Measurements from ENCODE around the gene TEP1. TPM values are rescaled to one million over a fixed set of nuclear protein-coding genes. Genes with fewer than 3 reads are reported as not detected.

TEP1 gene
- total and polyA plus RNA-seq, 2 of the 13 experiments (the other 11 are each of a cell fraction or from before 2014, with no cell fraction given): 11.0 to 12.8 TPM

DNA sequence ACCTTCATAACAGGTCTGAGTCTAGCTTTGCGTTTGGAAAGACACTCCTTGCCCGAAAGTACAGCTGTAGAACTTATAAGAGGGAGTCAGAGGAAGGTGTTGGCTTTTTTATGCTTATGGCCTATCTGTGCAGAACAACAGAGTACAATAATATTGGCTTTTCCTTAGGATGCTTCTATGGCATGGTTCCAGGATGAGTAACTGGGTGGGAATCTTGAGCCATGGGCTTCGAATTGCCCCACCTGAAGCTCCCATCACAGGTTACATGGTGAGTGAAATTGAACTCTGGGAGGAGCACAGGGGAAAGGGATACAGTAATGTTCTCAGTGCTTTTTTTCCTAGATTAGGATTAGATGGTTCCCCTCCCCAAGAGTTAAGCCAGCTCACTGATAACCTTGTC, 56.9 kb downstream of the TEP1 start:
- TF ChIP-seq SAP130 (CRISPR knock-in tag; IDR thresholded peaks at IDR 0.05; ENCODE audit: low read depth) (no peak), CREB1 (IDR thresholded peaks at IDR 0.05) (no peak), CREB1 (CRISPR knock-in tag; IDR thresholded peaks at IDR 0.05) (no peak), FOXA1 (IDR thresholded peaks at IDR 0.05) (no peak), FOXA1 (CRISPR knock-in tag; IDR thresholded peaks at IDR 0.05) (no peak)
- TF ChIP-seq, protein P1, sequence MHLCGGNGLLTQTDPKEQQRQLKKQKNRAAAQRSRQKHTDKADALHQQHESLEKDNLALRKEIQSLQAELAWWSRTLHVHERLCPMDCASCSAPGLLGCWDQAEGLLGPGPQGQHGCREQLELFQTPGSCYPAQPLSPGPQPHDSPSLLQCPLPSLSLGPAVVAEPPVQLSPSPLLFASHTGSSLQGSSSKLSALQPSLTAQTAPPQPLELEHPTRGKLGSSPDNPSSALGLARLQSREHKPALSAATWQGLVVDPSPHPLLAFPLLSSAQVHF (CRISPR knock-in tag; IDR thresholded peaks at IDR 0.05): no peak
- TF ChIP-seq, protein P2, sequence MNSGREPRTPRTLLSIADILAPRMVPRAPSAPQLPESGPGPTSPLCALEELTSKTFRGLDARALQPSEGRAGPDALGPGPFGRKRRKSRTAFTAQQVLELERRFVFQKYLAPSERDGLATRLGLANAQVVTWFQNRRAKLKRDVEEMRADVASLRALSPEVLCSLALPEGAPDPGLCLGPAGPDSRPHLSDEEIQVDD (CRISPR knock-in tag; IDR thresholded peaks at IDR 0.05; ENCODE audit: borderline replicate concordance): no peak
- BruUV-seq (replicated peaks): TSS peak; percentile 30
- Histone ChIP-seq H3K36me3 (replicated peaks in 1 of 2; ENCODE audit: control insufficient read depth in 1 of 2, insufficient read depth in 2 of 2, low read length in 2 of 2) (peaks cover 14 to 67% of the 10 kb centered on the region in 2 experiments), H3K4me3 (replicated peaks in 1 of 3; ENCODE audit: insufficient read depth in 1 of 3, low read depth in 2 of 3, low read length in 3 of 3) (no peak overlapping the region), H2AFZ (ENCODE audit: low read length) (no peak overlapping the region), H3K27ac (ENCODE audit: extremely low read length, insufficient read depth, low read length) (no peak overlapping the region), H3K9me3 (ENCODE audit: low read length) (no peaks in the 10 kb centered on the region), H4K20me1 (ENCODE audit: insufficient read depth, low read length) (no peaks in the 10 kb centered on the region), H3K27me3 (ENCODE audit: control insufficient read depth in 1 of 2, insufficient read depth in 2 of 2, low read length in 2 of 2) (no peaks in the 10 kb centered on the region), H3K4me1 (ENCODE audit: insufficient read depth, low read length) (no peaks in the 10 kb centered on the region), H3K79me2 (ENCODE audit: insufficient read depth, low read length) (no peaks in the 10 kb centered on the region), H3K9ac (ENCODE audit: insufficient read depth, low read depth, low read length) (no peak overlapping the region), H3K4me2 (ENCODE audit: low read depth, low read length) (no peak overlapping the region)
- DNase-seq (ENCODE audit: low spot score) (no peak), FAIRE-seq (no peak), ATAC-seq (no peak)
- ChIA-PET POLR2A (interaction anchor here (2.1 kb wide), 1 partner anchor 13 kb away, joined by 6 read pairs; the partner anchor contains the start of gene PARP2), CTCF (ENCODE audit: low intra/inter-chr PET ratio, low total read pairs) (no interaction called here)
- 93% methylated on average over 3 of the region's 3 CpGs for WGBS (ENCODE audit: low lambda C conversion rate)
- intact Hi-C loops (cut with micrococcal nuclease; ENCODE audit: unreplicated experiment): no loop called here
- in situ Hi-C loops (cut with HindIII; ENCODE audit: extremely low pct_ligation_motif_present, low pct_unique_long_range_greater_than_20kb): no loop called here

DNA sequence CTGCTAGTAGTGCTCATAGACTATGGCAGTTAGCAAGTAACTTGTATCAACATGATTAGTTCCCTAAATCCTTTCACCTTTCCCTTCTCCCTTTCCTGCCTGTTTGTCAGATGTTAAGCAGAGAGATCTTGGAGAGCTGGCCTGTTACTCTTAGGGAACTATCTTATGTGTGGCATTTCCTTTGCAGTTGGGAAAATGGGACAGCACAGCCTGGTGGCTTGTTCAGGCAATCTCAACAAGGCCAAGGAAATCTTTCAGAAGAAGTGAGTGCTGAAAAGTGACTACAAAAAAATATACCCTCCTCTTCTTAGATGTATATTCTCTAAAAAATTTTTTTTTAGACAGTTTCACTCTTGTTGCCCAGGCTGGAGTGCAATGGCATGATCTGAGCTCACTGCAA, 62.4 kb downstream of the TEP1 start:
- H2AFZ ChIP-seq (ENCODE audit: low read length): no peak overlapping the region
- POLR2A ChIA-PET: no interaction called here
- H3K27ac ChIP-seq (ENCODE audit: extremely low read length, insufficient read depth, low read length): no peak overlapping the region
- FAIRE-seq (no peak), ATAC-seq (peak; percentile 60; the same call in 1 of the 3 replicates), DNase-seq (ENCODE audit: low spot score) (no peak)
- H3K4me2 ChIP-seq (ENCODE audit: low read depth, low read length): no peak overlapping the region
- intact Hi-C loops (cut with micrococcal nuclease; ENCODE audit: unreplicated experiment): loop anchor here (1.0 kb wide), 1 partner anchor 24 kb away; no protein-coding TSS in a partner anchor
- TF ChIP-seq, protein P3, sequence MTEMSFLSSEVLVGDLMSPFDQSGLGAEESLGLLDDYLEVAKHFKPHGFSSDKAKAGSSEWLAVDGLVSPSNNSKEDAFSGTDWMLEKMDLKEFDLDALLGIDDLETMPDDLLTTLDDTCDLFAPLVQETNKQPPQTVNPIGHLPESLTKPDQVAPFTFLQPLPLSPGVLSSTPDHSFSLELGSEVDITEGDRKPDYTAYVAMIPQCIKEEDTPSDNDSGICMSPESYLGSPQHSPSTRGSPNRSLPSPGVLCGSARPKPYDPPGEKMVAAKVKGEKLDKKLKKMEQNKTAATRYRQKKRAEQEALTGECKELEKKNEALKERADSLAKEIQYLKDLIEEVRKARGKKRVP (CRISPR knock-in tag; IDR thresholded peaks at IDR 0.05): no peak
- TF ChIP-seq, protein P4, sequence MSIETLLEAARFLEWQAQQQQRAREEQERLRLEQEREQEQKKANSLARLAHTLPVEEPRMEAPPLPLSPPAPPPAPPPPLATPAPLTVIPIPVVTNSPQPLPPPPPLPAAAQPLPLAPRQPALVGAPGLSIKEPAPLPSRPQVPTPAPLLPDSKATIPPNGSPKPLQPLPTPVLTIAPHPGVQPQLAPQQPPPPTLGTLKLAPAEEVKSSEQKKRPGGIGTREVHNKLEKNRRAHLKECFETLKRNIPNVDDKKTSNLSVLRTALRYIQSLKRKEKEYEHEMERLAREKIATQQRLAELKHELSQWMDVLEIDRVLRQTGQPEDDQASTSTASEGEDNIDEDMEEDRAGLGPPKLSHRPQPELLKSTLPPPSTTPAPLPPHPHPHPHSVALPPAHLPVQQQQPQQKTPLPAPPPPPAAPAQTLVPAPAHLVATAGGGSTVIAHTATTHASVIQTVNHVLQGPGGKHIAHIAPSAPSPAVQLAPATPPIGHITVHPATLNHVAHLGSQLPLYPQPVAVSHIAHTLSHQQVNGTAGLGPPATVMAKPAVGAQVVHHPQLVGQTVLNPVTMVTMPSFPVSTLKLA (IDR thresholded peaks at IDR 0.05): no peak
- TF ChIP-seq STAG1 (CRISPR knock-in tag; IDR thresholded peaks at IDR 0.05) (peak; percentile 45), ZNF569 (CRISPR knock-in tag; IDR thresholded peaks at IDR 0.05; ENCODE audit: borderline replicate concordance) (no peak), POLR2A (IDR thresholded peaks at IDR 0.05; ENCODE audit: insufficient read depth in 1 of 2, low read depth in 2 of 2, low read length in 2 of 2) (no peak), GZF1 (CRISPR knock-in tag; IDR thresholded peaks at IDR 0.05) (no peak), SMC3 (IDR thresholded peaks at IDR 0.05; ENCODE audit: low read length) (peak; percentile 30; the same call in 1 of the 2 replicates), ESRRA (CRISPR knock-in tag; IDR thresholded peaks at IDR 0.05; ENCODE audit: low read depth) (no peak)
- TF ChIP-seq, protein P5, sequence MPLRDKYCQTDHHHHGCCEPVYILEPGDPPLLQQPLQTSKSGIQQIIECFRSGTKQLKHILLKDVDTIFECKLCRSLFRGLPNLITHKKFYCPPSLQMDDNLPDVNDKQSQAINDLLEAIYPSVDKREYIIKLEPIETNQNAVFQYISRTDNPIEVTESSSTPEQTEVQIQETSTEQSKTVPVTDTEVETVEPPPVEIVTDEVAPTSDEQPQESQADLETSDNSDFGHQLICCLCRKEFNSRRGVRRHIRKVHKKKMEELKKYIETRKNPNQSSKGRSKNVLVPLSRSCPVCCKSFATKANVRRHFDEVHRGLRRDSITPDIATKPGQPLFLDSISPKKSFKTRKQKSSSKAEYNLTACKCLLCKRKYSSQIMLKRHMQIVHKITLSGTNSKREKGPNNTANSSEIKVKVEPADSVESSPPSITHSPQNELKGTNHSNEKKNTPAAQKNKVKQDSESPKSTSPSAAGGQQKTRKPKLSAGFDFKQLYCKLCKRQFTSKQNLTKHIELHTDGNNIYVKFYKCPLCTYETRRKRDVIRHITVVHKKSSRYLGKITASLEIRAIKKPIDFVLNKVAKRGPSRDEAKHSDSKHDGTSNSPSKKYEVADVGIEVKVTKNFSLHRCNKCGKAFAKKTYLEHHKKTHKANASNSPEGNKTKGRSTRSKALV (CRISPR knock-in tag; IDR thresholded peaks at IDR 0.05): no peak
- CTCF ChIA-PET (ENCODE audit: low intra/inter-chr PET ratio, low total read pairs): interaction anchor here (2.2 kb wide), 1 partner anchor 23 kb away, joined by 11 read pairs; no protein-coding TSS in a partner anchor
- in situ Hi-C loops (cut with HindIII; ENCODE audit: extremely low pct_ligation_motif_present, low pct_unique_long_range_greater_than_20kb): no loop called here
- H4K20me1 ChIP-seq (ENCODE audit: insufficient read depth, low read length): no peaks in the 10 kb centered on the region
- BruUV-seq (replicated peaks): no TSS peak
- peaks cover 9 to 65% of the 10 kb centered on the region in 2 experiments for H3K36me3 ChIP-seq (replicated peaks in 1 of 2; ENCODE audit: control insufficient read depth in 1 of 2, insufficient read depth in 2 of 2, low read length in 2 of 2)
- peaks cover 11% of the 10 kb centered on the region for H3K4me1 ChIP-seq (ENCODE audit: insufficient read depth, low read length)
- no peak overlapping the region for H3K4me3 ChIP-seq (replicated peaks in 1 of 3; ENCODE audit: insufficient read depth in 1 of 3, low read depth in 2 of 3, low read length in 3 of 3)
- H3K9ac ChIP-seq (ENCODE audit: insufficient read depth, low read depth, low read length): no peak overlapping the region
- no peaks in the 10 kb centered on the region for H3K79me2 ChIP-seq (ENCODE audit: insufficient read depth, low read length)
- no peaks in the 10 kb centered on the region for H3K27me3 ChIP-seq (ENCODE audit: control insufficient read depth in 1 of 2, insufficient read depth in 2 of 2, low read length in 2 of 2)
- no peaks in the 10 kb centered on the region for H3K9me3 ChIP-seq (ENCODE audit: low read length)
